H1 (cell line): ENCODE results near the gene SMIM10. TPM values are rescaled to one million over a fixed set of nuclear protein-coding genes. Genes with fewer than 3 reads are reported as not detected.

Experiments used
- CTCF ChIA-PET: fragments of 300-600 bp; sonication (Branson Sonifier 250); formaldehyde crosslinking; loops from one replicate; lab custom pipeline; 2021; ENCODE audit not compliant: partially characterized antibody; lab: Charles Lee
- POLR2A ChIA-PET: fragments of 300-600 bp; sonication (Branson Sonifier 250); formaldehyde crosslinking; loops from one replicate; lab custom pipeline; 2021; ENCODE audit warnings: inconsistent platforms; ENCODE audit not compliant: partially characterized antibody; lab: Charles Lee
- DNase-seq, 2 experiments: peaks; one replicate each; pipeline versions ENCODE4 v3.0.0 to v3.0.0-alpha.2; 2010 to 2022; ENCODE audit warnings: low spot score in 2 of 2, low read depth in 1 of 2, mixed read lengths in 1 of 2
- FAIRE-seq: peaks from 2 replicates; lab custom pipeline; 2011; peaks lifted over from hg19 to GRCh38; lab: Jason Lieb, UNC
- H2AFZ ChIP-seq: 2 replicates; pipeline ENCODE4 v1.8.1; 2012; ENCODE audit warnings: low read length, inconsistent platforms
- H2AK5ac ChIP-seq: 2 replicates; pipeline ENCODE4 v1.6.1; 2013; ENCODE audit warnings: low read depth, low read length
- H2BK120ac ChIP-seq: replicated peaks from 2 replicates; pipeline ENCODE3; 2013; ENCODE audit warnings: low read depth, low read length, inconsistent platforms
- H2BK12ac ChIP-seq: 2 replicates; pipeline ENCODE4 v1.6.1; 2013; ENCODE audit warnings: low read depth, low read length
- H2BK15ac ChIP-seq: 2 replicates; pipeline ENCODE4 v1.6.1; 2013; ENCODE audit warnings: low read length
- H2BK20ac ChIP-seq: 2 replicates; pipeline ENCODE4 v1.6.1; 2013; ENCODE audit warnings: low read length
- H2BK5ac ChIP-seq: 2 replicates; pipeline ENCODE4 v1.6.1; 2013; ENCODE audit warnings: low read depth, low read length
- H3K14ac ChIP-seq: 2 replicates; pipeline ENCODE4 v1.6.1; 2013; ENCODE audit warnings: inconsistent platforms; ENCODE audit not compliant: insufficient read length
- H3K18ac ChIP-seq: 2 replicates; pipeline ENCODE4 v1.6.1; 2013; ENCODE audit warnings: low read length; ENCODE audit errors: extremely low read depth
- H3K23ac ChIP-seq: 2 replicates; pipeline ENCODE4 v1.6.1; 2013; ENCODE audit warnings: inconsistent platforms; ENCODE audit not compliant: insufficient read length
- H3K23me2 ChIP-seq: 2 replicates; pipeline ENCODE4 v1.6.1; 2013; ENCODE audit warnings: low read depth, low read length
- H3K27ac ChIP-seq: 2 replicates; pipeline ENCODE4 v1.6.1; 2011; ENCODE audit warnings: low read depth, low read length, inconsistent platforms
- H3K27me3 ChIP-seq, 4 experiments: replicated peaks in 1 of 4; 1 replicate in 1 of 4; 2 replicates in 3 of 4; pipeline versions ENCODE4 v1.6.1 to v1.8.1; 2011 to 2013; ENCODE audit warnings: low read length in 3 of 4, mild to moderate bottlenecking in 3 of 4, inconsistent platforms in 2 of 4, mixed read lengths in 2 of 4, moderate library complexity in 1 of 4; ENCODE audit not compliant: control insufficient read depth in 3 of 4, insufficient read depth in 3 of 4; ENCODE audit errors: extremely low read depth in 1 of 4
- H3K36me3 ChIP-seq, 4 experiments: 2 replicates each; pipeline versions ENCODE4 v1.6.1 to v1.8.1; 2011 to 2013; ENCODE audit warnings: mild to moderate bottlenecking in 4 of 4, low read length in 3 of 4, moderate library complexity in 2 of 4, control low read depth in 1 of 4, inconsistent platforms in 1 of 4; ENCODE audit not compliant: insufficient read depth in 4 of 4, control insufficient read depth in 2 of 4
- H3K4ac ChIP-seq: replicated peaks from 2 replicates; pipeline ENCODE3; 2013; ENCODE audit warnings: low read length, low read depth, mixed read lengths, inconsistent platforms; ENCODE audit not compliant: insufficient read length
- H3K4me1 ChIP-seq, 4 experiments: replicated peaks in 1 of 4; 1 replicate in 1 of 4; 2 replicates in 3 of 4; pipeline versions ENCODE4 v1.6.1 to v1.8.1; 2011 to 2013; ENCODE audit warnings: low read length in 3 of 4, inconsistent platforms in 2 of 4, mixed read lengths in 1 of 4; ENCODE audit not compliant: insufficient read depth in 4 of 4, control insufficient read depth in 3 of 4
- H3K4me2 ChIP-seq, 2 experiments: 2 replicates each; pipeline versions ENCODE4 v1.6.1 to v1.8.1; 2011 to 2013; ENCODE audit warnings: low read depth in 2 of 2, low read length in 2 of 2, control low read depth in 1 of 2, inconsistent platforms in 1 of 2, mild to moderate bottlenecking in 1 of 2; ENCODE audit not compliant: insufficient read depth in 1 of 2
- H3K4me3 ChIP-seq, 4 experiments: fragments of 200-600, 300-600 bp in 1 of 4; sonication (generic), shearing (Covaris generic), sonication (Bioruptor Twin) in 1 of 4; 2 replicates each; pipeline versions ENCODE4 v1.5.1 to v1.8.1; 2011 to 2016; ENCODE audit warnings: low read length in 4 of 4, low read depth in 3 of 4, control low read depth in 2 of 4, inconsistent platforms in 2 of 4, mild to moderate bottlenecking in 2 of 4, mixed read lengths in 1 of 4, moderate library complexity in 1 of 4; ENCODE audit not compliant: insufficient read depth in 2 of 4; ENCODE audit errors: extremely low read depth in 1 of 4
- H3K56ac ChIP-seq: replicated peaks from 2 replicates; pipeline ENCODE3; 2013; ENCODE audit warnings: low read depth, mild to moderate bottlenecking, mixed read lengths, low read length, inconsistent platforms; ENCODE audit not compliant: insufficient read length
- H3K79me1 ChIP-seq: 2 replicates; pipeline ENCODE4 v1.6.1; 2013; ENCODE audit warnings: low read depth, low read length, control low read depth
- H3K79me2 ChIP-seq, 2 experiments: 2 replicates each; pipeline versions ENCODE4 v1.6.1 to v1.8.1; 2012 to 2013; ENCODE audit warnings: low read length in 2 of 2, mild to moderate bottlenecking in 2 of 2, inconsistent platforms in 1 of 2; ENCODE audit not compliant: insufficient read depth in 2 of 2, control insufficient read depth in 1 of 2
- H3K9ac ChIP-seq, 4 experiments: replicated peaks in 1 of 4; 1 replicate in 1 of 4; 2 replicates in 3 of 4; pipeline versions ENCODE4 v1.6.1 to v1.8.1; 2011 to 2013; ENCODE audit warnings: low read depth in 3 of 4, low read length in 3 of 4, control low read depth in 2 of 4, mild to moderate bottlenecking in 2 of 4, moderate library complexity in 2 of 4, inconsistent platforms in 1 of 4; ENCODE audit errors: extremely low read depth in 1 of 4
- H3K9me3 ChIP-seq, 2 experiments: 2 replicates each; pipeline versions ENCODE4 v1.6.1 to v1.8.1; 2012 to 2013; ENCODE audit warnings: mild to moderate bottlenecking in 2 of 2, moderate library complexity in 2 of 2, control low read depth in 1 of 2, inconsistent platforms in 1 of 2, low read depth in 1 of 2, low read length in 1 of 2, mixed read lengths in 1 of 2; ENCODE audit not compliant: insufficient read depth in 2 of 2
- H4K20me1 ChIP-seq, 2 experiments: replicated peaks in 1 of 2; 2 replicates each; pipeline versions ENCODE3 to v1.8.1; 2011 to 2013; ENCODE audit warnings: inconsistent platforms in 2 of 2, low read length in 2 of 2, mild to moderate bottlenecking in 1 of 2; ENCODE audit not compliant: insufficient read depth in 2 of 2, control insufficient read depth in 1 of 2
- H4K5ac ChIP-seq: 2 replicates; pipeline ENCODE4 v1.6.1; 2013; ENCODE audit warnings: low read length, low read depth, mixed read lengths, inconsistent platforms; ENCODE audit not compliant: insufficient read length
- H4K8ac ChIP-seq: 2 replicates; pipeline ENCODE4 v1.8.0; 2013; ENCODE audit warnings: mild to moderate bottlenecking, moderate library complexity, low read length, inconsistent platforms; ENCODE audit not compliant: insufficient read depth; ENCODE audit errors: extremely low read depth
- H4K91ac ChIP-seq: replicated peaks from 2 replicates; pipeline ENCODE3; 2013; ENCODE audit warnings: low read length, mixed read lengths, inconsistent platforms; ENCODE audit not compliant: insufficient read length
- KDM1A ChIP-seq: fragments of 200-600, 300-600 bp; sonication (generic); IDR thresholded peaks from 2 replicates; pipeline ENCODE4 v1.7.1; 2016; ENCODE audit warnings: mild to moderate bottlenecking, low read length, borderline replicate concordance
- TAF1 ChIP-seq: IDR thresholded peaks from 2 replicates; pipeline ENCODE4 v1.6.1; 2011; ENCODE audit warnings: mild to moderate bottlenecking, low read depth, low read length
- WGBS, 2 experiments: shearing (Covaris generic) in 1 of 2; methylation state at CpG; one replicate each; pipeline versions ENCODE4 v1.1.6 to v1.1.7; 2013 to 2015; ENCODE audit warnings: low lambda C conversion rate in 2 of 2, mixed read lengths in 2 of 2, inconsistent platforms in 1 of 2, low coverage in 1 of 2, missing lambda C conversion rate in 1 of 2; ENCODE audit not compliant: insufficient replicate concordance in 2 of 2, insufficient coverage in 1 of 2, insufficient read length in 1 of 2; ENCODE audit errors: extremely low coverage in 1 of 2, missing lambda C conversion rate in 1 of 2; 5-methylcytosine and 5-hydroxymethylcytosine counted together
- polyA plus RNA-seq, 7 experiments: library from polyadenylated mRNA; depleted of rRNA in 3 of 7; stranded (reverse) in 5 of 7; unstranded in 2 of 7; fragments of >200 nt in 5 of 7; fragments of 200-250 nt in 2 of 7; gene quantifications; 1 replicate in 5 of 7; 2 replicates in 1 of 7; 4 replicates in 1 of 7; pipeline versions ENCODE4 v1.2.1 to v1.2.3, GENCODE V29; 2011 to 2013; ENCODE audit warnings: missing spikeins in 2 of 7, mixed read lengths in 2 of 7
- total RNA-seq: library from RNA; stranded (reverse); fragmentation: NEBNext Ultra II Directional; extraction: Animal tissue kit (Norgen Biotek cat#: 25700); gene quantifications from 2 replicates; pipeline ENCODE4 v1.2.1, GENCODE V29; 2021

SMIM10 gene
- total and polyA plus RNA-seq, 2 of the 8 experiments (the other 6 are each of a cell fraction or from before 2014, with no cell fraction given), result 2.3 to 2.8 TPM

- Histone ChIP-seq H3K27me3 (peaks cover 0 to 4% (median 0%) of the 10 kb centered on the region in 4 experiments; a peak in 1 of 7 replicates), H3K23ac (no peak overlapping the region), H3K56ac (no peak overlapping the region), H2BK15ac (no peak overlapping the region), H2BK5ac (no peak overlapping the region), H3K18ac (no peak overlapping the region), H3K4me3 (no peak overlapping the region), H4K20me1 (no peaks in the 10 kb centered on the region), H3K14ac (no peak overlapping the region), H2BK20ac (no peak overlapping the region), H3K23me2 (peaks cover 6% of the 10 kb centered on the region; the same call in 1 of the 2 replicates), H3K9ac (no peak overlapping the region), H4K8ac (no peak overlapping the region), H3K4ac (no peak overlapping the region), H4K5ac (no peak overlapping the region), H4K91ac (no peak overlapping the region), H3K4me2 (no peak overlapping the region), H3K36me3 (no peaks in the 10 kb centered on the region), H2AK5ac (no peak overlapping the region), H3K9me3 (no peaks in the 10 kb centered on the region), H2BK12ac (no peak overlapping the region), H3K79me1 (no peaks in the 10 kb centered on the region), H3K4me1 (peaks cover 0 to 3% (median 0%) of the 10 kb centered on the region in 4 experiments; a peak in 1 of 7 replicates), H2BK120ac (no peak overlapping the region), H2AFZ (no peak overlapping the region), H3K79me2 (no peaks in the 10 kb centered on the region), H3K27ac (no peak overlapping the region)
- CTCF ChIA-PET, result interaction anchor here (1.4 kb wide), 1 partner anchor 26 kb away, joined by 3 read pairs; no protein-coding TSS in a partner anchor
- POLR2A ChIA-PET, result no interaction called here
- DNase-seq (no peak), FAIRE-seq (no peak)
- WGBS, 2 experiments, result 82% methylated on average over 5 of the region's 9 CpGs; no CpG with 5 or more reads in 1 of the 2 experiments
- no peak for TF ChIP-seq TAF1
- TF ChIP-seq KDM1A, result no peak
These were observed 33.7 kb downstream of the SMIM10 start for GRCh38 chrX:135024526-135024925.
